B cell (primary cell): ENCODE results near the gene COL5A1.

Experiments
- EZH2 ChIP-seq: IDR thresholded peaks from 2 replicates; pipeline ENCODE4 v1.6.1; 2012; ENCODE audit warnings: borderline replicate concordance, low read depth, mild to moderate bottlenecking, moderate library complexity, low read length; ENCODE audit not compliant: insufficient read depth, poor library complexity, severe bottlenecking
- TF ChIP-seq, protein P1 (sequence below): fragments of 200-600 bp; IDR thresholded peaks from one replicate; pipeline ENCODE4 v1.8.0; 2022; ENCODE audit warnings: antibody characterized with exemption, mild to moderate bottlenecking

DNA sequence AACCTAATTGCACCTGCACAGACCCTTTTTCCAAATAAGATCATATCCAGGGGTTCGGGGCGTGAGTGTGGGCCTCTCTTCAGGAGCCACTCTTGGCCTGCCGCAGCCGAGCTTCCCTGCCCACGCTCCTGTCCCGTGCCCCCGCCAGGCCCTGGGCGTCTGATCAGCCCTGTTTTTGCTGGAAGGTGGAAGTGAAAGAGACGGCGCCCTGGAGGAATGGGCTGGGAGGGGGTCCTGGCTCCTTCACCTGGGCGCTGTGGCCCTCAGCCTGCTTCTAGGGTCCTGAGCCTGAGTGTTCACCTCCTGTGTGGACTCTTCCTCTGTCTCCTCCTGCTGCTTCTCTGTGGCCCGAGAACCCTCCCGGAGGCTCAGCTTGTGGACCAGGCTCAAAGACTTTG lies 11.2 kb upstream of the COL5A1 start:
- TF ChIP-seq, protein P1, sequence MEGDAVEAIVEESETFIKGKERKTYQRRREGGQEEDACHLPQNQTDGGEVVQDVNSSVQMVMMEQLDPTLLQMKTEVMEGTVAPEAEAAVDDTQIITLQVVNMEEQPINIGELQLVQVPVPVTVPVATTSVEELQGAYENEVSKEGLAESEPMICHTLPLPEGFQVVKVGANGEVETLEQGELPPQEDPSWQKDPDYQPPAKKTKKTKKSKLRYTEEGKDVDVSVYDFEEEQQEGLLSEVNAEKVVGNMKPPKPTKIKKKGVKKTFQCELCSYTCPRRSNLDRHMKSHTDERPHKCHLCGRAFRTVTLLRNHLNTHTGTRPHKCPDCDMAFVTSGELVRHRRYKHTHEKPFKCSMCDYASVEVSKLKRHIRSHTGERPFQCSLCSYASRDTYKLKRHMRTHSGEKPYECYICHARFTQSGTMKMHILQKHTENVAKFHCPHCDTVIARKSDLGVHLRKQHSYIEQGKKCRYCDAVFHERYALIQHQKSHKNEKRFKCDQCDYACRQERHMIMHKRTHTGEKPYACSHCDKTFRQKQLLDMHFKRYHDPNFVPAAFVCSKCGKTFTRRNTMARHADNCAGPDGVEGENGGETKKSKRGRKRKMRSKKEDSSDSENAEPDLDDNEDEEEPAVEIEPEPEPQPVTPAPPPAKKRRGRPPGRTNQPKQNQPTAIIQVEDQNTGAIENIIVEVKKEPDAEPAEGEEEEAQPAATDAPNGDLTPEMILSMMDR = no peak
- no peak for TF ChIP-seq EZH2
